K562 (cell line): ENCODE results near the gene MASP1.

ENCODE experiments used
- EP300 ChIP-seq: IDR thresholded peaks from 2 replicates; pipeline ENCODE4 v1.6.1; 2012; ENCODE audit warnings: low read length, improper control_type of control experiment
- ZNF184 ChIP-seq: sonication (generic); formaldehyde crosslinking; IDR thresholded peaks from 2 replicates; pipeline ENCODE4 v1.5.0; 2020; ENCODE audit warnings: missing genetic modification reagents
- TF ChIP-seq, protein P1 (sequence below): fragments of 200-800 bp; sonication (Bioruptor generic); IDR thresholded peaks from 2 replicates; pipeline ENCODE4 v1.6.1; 2017; ENCODE audit warnings: missing genetic modification characterization, missing compliant biosample characterization

DNA sequence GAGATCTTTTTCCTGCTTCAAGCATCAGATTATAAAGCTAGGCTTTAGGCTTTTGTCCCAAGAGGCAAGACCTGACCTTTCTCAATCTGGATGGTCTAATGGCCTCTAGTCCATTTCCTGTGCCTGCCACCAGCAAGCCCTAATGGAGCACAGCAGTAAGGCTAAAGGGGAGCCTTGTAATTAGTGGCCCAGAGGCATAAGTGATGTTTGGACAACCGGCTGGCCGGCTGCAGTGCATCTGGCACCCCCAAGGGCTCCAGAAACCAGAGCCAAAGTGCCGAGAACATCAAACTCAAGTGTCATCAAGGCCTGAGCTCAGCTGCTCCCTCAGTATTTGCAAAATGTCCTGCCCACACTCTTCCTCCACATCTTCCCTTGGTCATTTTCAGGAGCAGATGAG is 44.8 kb upstream of the MASP1 start:
- TF ChIP-seq ZNF184 (CRISPR knock-in tag) = no peak
- TF ChIP-seq, protein P1, sequence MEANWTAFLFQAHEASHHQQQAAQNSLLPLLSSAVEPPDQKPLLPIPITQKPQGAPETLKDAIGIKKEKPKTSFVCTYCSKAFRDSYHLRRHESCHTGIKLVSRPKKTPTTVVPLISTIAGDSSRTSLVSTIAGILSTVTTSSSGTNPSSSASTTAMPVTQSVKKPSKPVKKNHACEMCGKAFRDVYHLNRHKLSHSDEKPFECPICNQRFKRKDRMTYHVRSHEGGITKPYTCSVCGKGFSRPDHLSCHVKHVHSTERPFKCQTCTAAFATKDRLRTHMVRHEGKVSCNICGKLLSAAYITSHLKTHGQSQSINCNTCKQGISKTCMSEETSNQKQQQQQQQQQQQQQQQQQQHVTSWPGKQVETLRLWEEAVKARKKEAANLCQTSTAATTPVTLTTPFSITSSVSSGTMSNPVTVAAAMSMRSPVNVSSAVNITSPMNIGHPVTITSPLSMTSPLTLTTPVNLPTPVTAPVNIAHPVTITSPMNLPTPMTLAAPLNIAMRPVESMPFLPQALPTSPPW (CRISPR knock-in tag) = no peak
- TF ChIP-seq EP300 = no peak
